ENCODE results near the gene ATP8B1. TPM values are rescaled to one million over a fixed set of nuclear protein-coding genes. Genes with fewer than 3 reads are reported as not detected.

The ATP8B1 gene
- total RNA-seq, 2 donors from 2014 or later = 6.0 to 13.0 TPM

GRCh38 chr18:57814555-57814954 lies 11.4 kb upstream of the ATP8B1 start:
- Histone ChIP-seq H3K4me1 (peaks cover 0 to 3% of the 10 kb centered on the region in 2 donors), H3K9me3 (peaks cover 5 to 18% of the 10 kb centered on the region in 2 donors), H3K36me3 (no peaks in the 10 kb centered on the region), H3K27ac (no peak overlapping the region), H3K4me3 (no peak overlapping the region), H3K27me3 (no peaks in the 10 kb centered on the region)
- TF ChIP-seq CTCF (IDR thresholded peaks at IDR 0.05) = no peak
- DNase-seq (ENCODE audit: low spot score) = no peak

- peaks cover 0 to 9% of the 10 kb centered on the region in 2 donors for H3K4me1 ChIP-seq
- DNase-seq (ENCODE audit: low spot score) = no peak
- no peak overlapping the region for H3K4me3 ChIP-seq
- no peak overlapping the region for H3K27ac ChIP-seq
- no peaks in the 10 kb centered on the region for H3K36me3 ChIP-seq
- no peaks in the 10 kb centered on the region for H3K27me3 ChIP-seq
- H3K9me3 ChIP-seq = peaks cover 5 to 18% of the 10 kb centered on the region in 2 donors
- TF ChIP-seq CTCF (IDR thresholded peaks at IDR 0.05) = no peak
Observed at GRCh38 chr18:57813245-57813644, 10.1 kb upstream of the ATP8B1 start.

- H3K27me3 ChIP-seq = no peaks in the 10 kb centered on the region
- H3K4me3 ChIP-seq = no peak overlapping the region
- H3K9me3 ChIP-seq = peaks cover 5 to 18% of the 10 kb centered on the region in 2 donors
- no peak for DNase-seq (ENCODE audit: low spot score)
- no peak for TF ChIP-seq CTCF (IDR thresholded peaks at IDR 0.05)
- peaks cover 0 to 19% of the 10 kb centered on the region in 2 donors for H3K4me1 ChIP-seq
- H3K36me3 ChIP-seq = no peaks in the 10 kb centered on the region
- no peak overlapping the region for H3K27ac ChIP-seq
Observed at GRCh38 chr18:57812126-57812477, 9.0 kb upstream of the ATP8B1 start.

- Histone ChIP-seq H3K9me3 (peaks cover 5 to 18% of the 10 kb centered on the region in 2 donors), H3K27me3 (no peaks in the 10 kb centered on the region), H3K4me3 (no peak overlapping the region), H3K36me3 (no peaks in the 10 kb centered on the region), H3K4me1 (peaks cover 0 to 24% of the 10 kb centered on the region in 2 donors), H3K27ac (no peak overlapping the region)
- no peak for DNase-seq (ENCODE audit: low spot score)
- no peak for TF ChIP-seq CTCF (IDR thresholded peaks at IDR 0.05)
Observed at GRCh38 chr18:57811477-57812125, 8.5 kb upstream of the ATP8B1 start.

- H3K36me3 ChIP-seq = no peaks in the 10 kb centered on the region
- no peaks in the 10 kb centered on the region for H3K27me3 ChIP-seq
- H3K9me3 ChIP-seq = peaks cover 5 to 18% of the 10 kb centered on the region in 2 donors
- H3K4me3 ChIP-seq = no peak overlapping the region
- DNase-seq (ENCODE audit: low spot score) = no peak
- TF ChIP-seq CTCF (IDR thresholded peaks at IDR 0.05) = no peak
- peak overlapping the region in 1 of 2 donors; percentile 70 for H3K27ac ChIP-seq
- peaks cover 0 to 28% of the 10 kb centered on the region in 2 donors for H3K4me1 ChIP-seq
Observed at GRCh38 chr18:57809190-57809589, 6.1 kb upstream of the ATP8B1 start.
